M059J (cell line): ENCODE measurements around the gene DMXL2. TPM values are rescaled to one million over a fixed set of nuclear protein-coding genes. Genes with fewer than 3 reads are reported as not detected.
"Not testable (repeated sequence)": the region's sequence is repeated elsewhere in the genome, so short reads cannot be mapped to it uniquely, and the experiment has no call there.

Source experiments
- DNase-seq: peaks from one replicate; pipeline ENCODE4 v3.0.0-alpha.2; 2012; ENCODE audit warnings: low read depth
- total RNA-seq: library from RNA; depleted of rRNA; stranded (reverse); fragments of >200 nt; shearing (Covaris generic); gene quantifications from 2 replicates; pipeline ENCODE4 v1.2.3, GENCODE V29; 2014

DMXL2 gene
- total RNA-seq, 1 experiment from 2014 or later = 14.7 TPM

GRCh38 chr15:51492528-51492927 is 130.0 kb downstream of the DMXL2 start:
- no peak for DNase-seq

- DNase-seq = no peak
Measured at GRCh38 chr15:51491941-51492340, 130.6 kb downstream of the DMXL2 start.

DNA sequence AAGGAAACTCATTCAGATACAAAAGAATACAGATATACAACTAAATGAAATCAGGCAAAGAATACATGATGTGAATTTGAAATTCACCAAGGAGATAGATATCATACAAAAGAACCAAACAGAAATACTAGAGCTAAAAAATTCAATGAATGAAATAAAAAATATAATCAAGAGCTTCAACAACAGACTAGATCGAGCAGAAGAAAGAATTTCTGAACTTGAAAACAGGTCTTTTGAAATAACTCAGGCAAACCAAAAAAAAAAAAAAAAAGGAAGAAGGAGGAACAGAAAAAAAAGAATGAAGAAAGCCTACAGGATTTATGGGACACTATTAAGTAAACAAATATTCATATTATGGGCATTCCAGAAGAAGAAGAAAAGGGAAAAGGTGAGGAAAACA is 137.8 kb downstream of the DMXL2 start:
- no peak for DNase-seq

GRCh38 chr15:51483985-51484384 is 138.6 kb downstream of the DMXL2 start:
- no peak for DNase-seq

GRCh38 chr15:51483520-51483919 is 139.1 kb downstream of the DMXL2 start:
- no peak for DNase-seq

- DNase-seq = no peak
Measured at GRCh38 chr15:51475736-51476135, 146.8 kb downstream of the DMXL2 start.

DNA sequence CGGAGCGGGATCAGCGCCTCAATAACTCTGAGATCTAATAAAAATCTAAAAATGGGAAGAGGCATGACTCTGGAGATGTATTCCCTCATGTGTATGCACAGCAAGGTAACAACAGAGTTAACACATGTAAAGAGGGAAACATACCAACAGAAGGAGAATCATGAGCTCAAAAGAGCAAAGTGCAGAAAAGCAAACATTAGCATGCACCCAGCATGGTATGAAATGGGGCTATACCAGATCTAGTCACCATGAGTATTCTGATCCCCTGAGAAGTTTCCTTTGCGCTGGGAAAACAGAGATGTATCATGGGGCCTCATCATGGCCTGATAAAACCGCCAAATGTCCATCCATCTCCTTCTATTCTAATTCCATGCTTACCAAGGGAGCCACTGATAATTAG is 152.1 kb downstream of the DMXL2 start:
- DNase-seq = no peak

DNA sequence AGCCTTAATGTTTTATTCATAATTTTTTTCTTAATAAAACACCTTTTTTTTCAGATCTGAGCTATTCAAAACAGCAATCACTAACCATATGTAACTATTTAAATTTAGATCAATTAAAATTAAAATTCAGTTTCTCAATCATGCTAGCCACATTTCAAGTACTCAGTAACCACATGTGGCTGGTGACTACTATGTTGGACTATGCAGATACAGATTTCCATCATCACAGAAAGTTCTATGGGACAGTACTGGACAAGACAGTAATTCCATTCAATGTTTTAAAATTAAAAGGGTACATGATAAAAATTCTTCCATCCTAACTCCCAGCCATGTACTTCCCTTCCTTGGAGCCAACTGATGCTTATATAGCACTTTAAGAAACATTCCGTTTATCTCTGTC is 161.8 kb downstream of the DMXL2 start:
- DNase-seq = no peak

DNA sequence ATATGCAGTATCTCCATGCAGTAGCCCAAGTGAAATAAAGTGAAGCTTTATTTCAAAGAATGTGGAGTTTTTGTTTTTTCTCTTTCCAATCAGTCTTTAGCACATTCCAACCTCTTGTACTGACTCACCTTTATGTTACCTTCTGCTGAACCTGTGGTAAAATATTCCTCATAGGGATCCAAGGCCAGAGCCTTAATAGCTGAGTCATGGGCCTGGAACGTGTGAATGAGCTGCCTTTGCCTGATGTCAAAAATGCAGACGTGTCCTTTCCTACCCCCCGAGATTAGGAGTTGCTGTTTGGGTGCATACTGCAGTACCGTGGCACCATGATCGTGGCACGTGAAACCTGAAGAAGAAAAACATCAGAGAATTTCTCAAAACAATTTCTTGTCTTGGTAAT is 172.6 kb downstream of the DMXL2 start:
- peak; percentile 82 for DNase-seq

DNA sequence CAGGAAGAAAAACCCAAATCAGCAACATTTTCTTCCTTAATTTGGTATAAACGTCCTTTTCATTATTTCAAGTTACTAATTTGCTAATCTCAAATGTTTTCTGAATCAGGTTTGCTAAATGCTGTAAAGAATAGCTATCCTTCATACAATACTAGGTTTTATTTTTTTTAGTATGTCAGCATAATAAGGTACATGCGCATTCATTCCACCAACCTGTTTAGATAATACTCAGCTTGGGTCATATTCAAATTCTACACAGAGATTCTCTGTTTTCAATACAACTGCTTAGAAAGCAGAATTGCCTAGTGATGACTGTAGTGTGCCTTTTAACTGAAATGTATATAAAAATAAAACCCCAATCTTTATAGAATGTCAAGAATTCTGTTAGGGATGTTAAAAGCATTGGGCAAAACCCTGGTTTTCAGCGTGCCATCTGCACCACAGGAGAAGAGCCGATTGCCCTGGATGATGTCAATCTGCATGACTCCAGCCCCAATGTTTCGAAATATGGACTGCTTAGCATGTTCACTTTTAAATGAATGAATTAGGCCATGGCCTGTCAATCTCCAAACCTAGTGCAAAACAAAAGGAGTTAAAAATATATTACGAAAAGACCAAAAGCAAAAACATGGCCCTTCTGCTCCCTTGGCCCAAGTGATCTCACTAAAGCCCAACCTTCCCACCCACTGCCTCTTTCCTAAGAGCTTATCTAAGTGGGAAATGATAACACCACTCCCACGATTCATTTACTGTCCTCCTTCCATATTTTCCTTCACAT is 173.8 kb downstream of the DMXL2 start:
- DNase-seq = no peak

GRCh38 chr15:51447855-51448621 is 174.5 kb downstream of the DMXL2 start:
- no peak for DNase-seq

GRCh38 chr15:51446029-51446744 is 176.4 kb downstream of the DMXL2 start:
- DNase-seq = not testable (repeated sequence)

- DNase-seq = no peak
Measured at GRCh38 chr15:51444807-51445206, 177.8 kb downstream of the DMXL2 start.

- no peak for DNase-seq
Measured at GRCh38 chr15:51444112-51444511, 178.5 kb downstream of the DMXL2 start.

- DNase-seq = no peak
Measured at GRCh38 chr15:51443282-51443914, 179.2 kb downstream of the DMXL2 start.

GRCh38 chr15:51438526-51438925 is 184.0 kb downstream of the DMXL2 start:
- no peak for DNase-seq

GRCh38 chr15:51425517-51426040 is 197.0 kb downstream of the DMXL2 start:
- DNase-seq = peak; percentile 70

- DNase-seq = peak; percentile 47
Measured at GRCh38 chr15:51424780-51425179, 197.8 kb downstream of the DMXL2 start.

DNA sequence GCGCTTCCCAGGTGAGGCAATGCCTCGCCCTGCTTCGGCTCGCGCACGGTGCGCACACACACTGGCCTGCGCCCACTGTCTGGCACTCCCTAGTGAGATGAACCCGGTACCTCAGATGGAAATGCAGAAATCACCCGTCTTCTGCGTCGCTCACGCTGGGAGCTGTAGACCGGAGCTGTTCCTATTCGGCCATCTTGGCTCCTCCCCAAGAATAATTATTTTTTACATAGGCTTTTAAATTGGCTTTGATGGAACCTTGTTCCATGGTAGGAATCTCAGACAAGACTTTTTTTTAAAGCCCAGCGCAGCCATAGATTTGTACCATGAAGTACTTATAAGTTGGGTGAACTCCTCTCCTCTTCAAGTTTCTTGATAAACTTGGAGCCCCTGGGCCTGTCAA is 199.5 kb downstream of the DMXL2 start:
- not testable (repeated sequence) for DNase-seq

GRCh38 chr15:51416129-51416528 is 206.4 kb downstream of the DMXL2 start:
- DNase-seq = no peak

DNA sequence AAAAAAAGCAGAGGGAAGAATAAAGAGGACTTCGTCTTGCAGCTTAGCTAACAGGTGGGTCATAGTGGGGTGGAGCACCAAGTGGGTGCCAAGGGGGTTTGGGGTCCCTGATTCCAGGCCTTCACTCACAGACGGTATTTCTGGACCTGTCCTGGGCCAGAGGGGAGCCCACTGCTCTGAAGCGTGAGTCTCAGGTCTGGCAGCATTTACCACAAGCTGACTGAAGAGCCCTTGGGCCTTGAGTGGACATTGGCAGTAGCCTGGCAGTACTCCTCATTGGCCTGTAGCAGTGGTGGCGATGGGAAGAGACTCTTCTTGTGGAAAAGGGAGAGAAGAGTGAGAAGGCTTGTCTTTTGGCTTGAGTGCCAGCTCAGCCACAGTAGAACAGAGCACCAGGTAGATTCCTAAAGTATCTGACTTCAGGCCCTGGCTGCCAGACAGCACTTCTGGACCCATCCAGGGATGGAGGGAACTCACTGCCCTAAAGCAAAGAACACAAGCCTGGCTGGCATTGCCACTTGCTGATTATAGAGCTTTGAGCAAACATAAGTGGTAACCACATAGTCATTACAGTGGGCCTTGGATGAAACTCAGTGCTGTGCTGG is 208.2 kb downstream of the DMXL2 start:
- DNase-seq = no peak
